HG02970 (cell line): ENCODE data around the gene RAB6C.
"Not testable (repeated sequence)": the region's sequence is repeated elsewhere in the genome, so short reads cannot be mapped to it uniquely, and the experiment has no call there.

Experiments
- ATAC-seq: cut with Tn5 transposase; IDR thresholded peaks from one replicate; pipeline ENCODE4 v1.9.1; 2021; ENCODE audit warnings: mild to moderate bottlenecking, moderate library complexity, moderate number of reproducible peaks; ENCODE audit not compliant: unreplicated experiment, low FRiP score

Gene RAB6C

GRCh38 chr2:129979629-129980155 is at the start of gene RAB6C:
TSS of gene RAB6C (plus strand) at chr2:129979666. CDS start at chr2:129980116, 450 bp downstream.
- ATAC-seq: not testable (repeated sequence)

DNA sequence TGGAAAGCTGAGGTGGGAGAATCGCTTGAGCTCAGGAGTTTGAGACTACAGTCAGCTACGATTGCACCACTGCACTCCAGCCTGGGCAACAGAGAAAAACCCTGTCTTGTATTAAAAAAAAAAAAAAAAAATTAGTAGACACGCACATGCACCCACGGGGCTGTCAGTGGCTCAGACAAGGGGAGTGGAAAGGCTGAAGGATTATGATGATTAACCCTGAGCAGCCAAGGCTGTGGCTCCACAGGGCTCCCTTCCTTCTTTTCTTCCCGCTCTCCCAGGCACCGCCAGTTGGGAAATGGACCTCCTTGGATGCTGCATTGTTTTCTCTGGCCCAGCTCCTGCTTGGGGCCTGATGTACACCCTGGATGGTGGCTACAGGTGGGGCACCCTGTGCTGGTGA is 49.0 kb upstream of the RAB6C start:
- ATAC-seq: no peak

DNA sequence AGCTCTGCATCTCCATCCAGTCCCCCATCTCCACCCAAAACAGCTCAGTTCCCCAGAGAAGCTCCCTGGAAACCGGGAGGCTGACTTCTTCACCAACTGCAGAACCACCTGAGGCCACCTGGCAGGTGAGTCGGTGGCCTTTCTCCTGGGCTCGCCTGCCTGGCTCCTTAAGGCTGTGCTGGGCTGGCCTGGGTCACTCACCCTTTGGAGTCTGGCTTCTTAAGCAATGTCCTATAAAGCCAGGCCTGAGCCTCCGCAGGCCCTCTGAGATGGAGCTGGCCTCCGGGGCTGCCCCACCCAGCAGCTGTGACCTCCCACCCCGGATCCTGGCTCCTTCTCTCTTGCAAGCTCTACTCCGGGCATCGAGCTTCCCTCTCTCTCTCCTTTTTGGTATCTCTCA is 46.1 kb upstream of the RAB6C start:
- ATAC-seq: not testable (repeated sequence)

- ATAC-seq: no peak
These were observed 45.2 kb upstream of the RAB6C start for GRCh38 chr2:129934044-129934822.

- ATAC-seq: no peak
These were observed 44.3 kb upstream of the RAB6C start for GRCh38 chr2:129935118-129935517.

DNA sequence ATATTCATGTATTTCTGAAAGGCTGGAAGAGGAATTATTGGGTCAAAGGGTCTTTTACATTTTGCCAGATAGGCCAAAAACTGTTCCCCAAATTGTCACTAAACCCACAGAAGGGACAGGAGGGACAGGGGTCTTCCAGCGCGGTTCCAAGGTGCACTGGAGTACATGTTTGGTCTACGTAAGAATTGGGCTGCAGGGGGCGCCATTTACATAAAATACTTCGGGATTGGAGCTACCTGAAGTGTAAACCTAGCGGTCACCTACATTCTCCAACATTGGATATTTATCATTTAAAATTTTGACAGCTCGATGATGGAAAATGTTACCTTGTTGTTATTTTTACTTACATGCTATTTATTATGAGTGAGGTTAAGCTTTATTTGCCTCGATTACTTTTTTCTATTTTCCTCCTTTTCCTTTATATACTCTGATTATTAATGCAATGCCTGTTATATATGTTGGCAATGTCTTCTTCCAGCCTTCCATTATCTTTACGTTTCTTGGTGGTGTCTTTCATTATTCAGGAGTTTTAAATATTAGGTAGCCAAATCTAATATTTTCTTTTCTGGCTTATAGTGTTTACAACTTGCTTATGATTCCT is 43.0 kb upstream of the RAB6C start:
- no peak for ATAC-seq

- ATAC-seq: not testable (repeated sequence)
These were observed 40.5 kb upstream of the RAB6C start for GRCh38 chr2:129938850-129939471.

DNA sequence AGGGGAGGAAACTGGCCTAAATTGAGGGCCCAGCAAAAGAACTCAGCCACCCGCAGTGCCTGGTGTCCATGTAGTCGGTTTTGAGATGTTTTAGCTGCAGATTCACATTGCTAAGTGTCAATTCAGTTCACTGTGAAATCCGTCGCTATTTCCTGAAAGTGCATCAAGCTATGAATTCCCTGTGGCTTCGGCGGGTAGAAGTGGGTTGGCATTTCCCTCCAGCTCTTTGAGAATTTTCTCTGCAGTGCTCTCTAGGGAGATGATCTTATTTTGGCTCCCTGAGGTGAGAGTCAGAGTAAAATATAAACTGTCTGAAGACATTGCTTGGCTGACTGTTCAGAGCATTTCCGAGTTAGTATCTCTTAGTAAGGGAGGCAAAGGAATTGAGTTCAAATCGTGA is 36.0 kb upstream of the RAB6C start:
- not testable (repeated sequence) for ATAC-seq

DNA sequence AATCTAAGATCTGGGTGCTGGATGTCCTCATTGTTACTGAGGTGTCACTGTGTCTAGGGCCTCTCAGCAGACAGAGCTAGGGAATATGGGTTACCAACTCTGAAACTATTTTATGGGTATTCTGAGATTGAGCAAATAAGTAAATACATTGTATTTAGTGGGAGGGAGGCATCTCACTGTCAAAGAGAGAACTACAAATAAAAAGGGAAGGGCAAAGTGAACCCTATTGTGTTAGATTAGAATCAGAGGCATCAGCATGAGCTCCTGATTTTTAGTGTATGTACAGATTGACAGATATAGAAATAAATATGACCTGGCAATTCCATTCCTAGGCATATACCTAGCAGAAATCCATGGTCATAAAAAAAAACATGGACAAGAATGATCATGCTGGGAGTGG is 33.9 kb upstream of the RAB6C start:
- ATAC-seq: no peak

DNA sequence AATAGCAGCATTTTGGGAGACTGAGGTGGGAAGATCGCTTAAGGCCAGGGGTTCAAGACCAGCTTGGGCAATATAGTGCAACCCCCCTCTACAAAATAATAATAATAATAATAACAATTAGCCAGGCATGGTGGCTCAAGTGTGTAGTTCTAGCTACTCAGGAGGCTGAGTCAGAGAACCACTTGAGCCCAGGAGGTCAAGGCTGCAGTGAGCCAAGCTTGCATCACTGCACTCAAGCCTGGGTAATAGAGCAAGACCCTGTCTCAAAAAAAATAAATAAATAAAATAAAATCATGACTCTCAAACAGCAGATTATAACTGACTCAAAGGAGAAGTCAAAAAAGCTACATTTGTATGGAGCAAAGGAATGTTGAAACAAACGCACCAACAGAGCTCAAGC is 31.8 kb upstream of the RAB6C start:
- ATAC-seq: not testable (repeated sequence)

DNA sequence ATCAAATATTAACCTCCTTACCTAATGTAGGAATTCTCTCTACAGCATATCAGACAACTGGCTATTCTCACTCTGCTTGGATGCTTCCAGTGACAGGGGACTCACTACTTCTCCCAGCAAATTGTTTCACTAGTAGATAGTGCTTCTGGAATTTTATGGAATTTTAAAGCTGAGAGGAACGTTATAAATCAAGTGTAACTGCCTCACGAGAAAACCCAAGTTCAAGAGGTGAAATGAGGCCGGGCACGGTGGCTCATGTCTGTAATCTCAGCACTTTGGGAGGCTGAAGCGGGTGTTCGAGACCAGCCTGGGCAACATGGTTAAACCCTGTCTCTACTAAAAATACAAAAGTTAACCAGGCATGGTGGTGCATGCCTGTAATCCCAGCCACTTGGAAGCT is 23.3 kb upstream of the RAB6C start:
- not testable (repeated sequence) for ATAC-seq

GRCh38 chr2:129957891-129958290 is 21.6 kb upstream of the RAB6C start:
- ATAC-seq: no peak

DNA sequence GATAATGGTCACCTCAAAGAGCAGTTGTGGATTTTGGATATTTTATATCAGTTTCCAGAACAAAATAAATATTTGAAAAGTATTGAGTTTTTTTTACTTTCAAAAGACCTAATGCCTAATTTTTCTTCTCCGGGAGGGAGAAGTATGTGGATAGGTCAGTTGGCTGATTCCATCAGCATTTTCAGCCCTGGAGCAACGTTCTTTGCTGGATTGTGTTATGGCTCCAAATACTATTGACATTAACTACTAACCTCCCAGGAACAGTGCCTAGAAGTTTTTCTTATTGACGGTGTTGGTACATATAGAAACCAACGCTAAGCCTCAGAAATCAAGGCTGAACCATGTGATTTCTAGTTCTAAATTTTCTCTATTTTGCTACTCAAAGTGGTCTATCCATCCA is 20.7 kb upstream of the RAB6C start:
- ATAC-seq: not testable (repeated sequence)

DNA sequence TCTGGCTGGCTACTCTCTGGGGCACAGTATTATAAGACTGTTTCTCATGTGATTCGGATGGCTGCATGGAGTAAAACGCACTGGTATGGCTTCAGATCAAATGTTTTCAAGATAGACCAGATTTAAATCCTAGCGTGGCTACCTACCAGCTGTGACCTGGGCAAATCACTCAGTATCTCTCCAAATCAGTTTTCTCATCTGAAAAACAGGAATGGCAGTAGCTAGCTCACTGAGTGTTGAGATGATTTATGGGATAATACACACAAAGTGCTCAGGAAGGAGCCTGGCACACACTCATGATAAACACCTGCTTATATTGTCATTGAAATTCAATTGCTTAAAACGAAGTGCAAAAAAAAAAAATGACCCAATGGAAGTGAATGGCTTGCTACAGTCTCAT is 10.9 kb upstream of the RAB6C start:
- not testable (repeated sequence) for ATAC-seq

DNA sequence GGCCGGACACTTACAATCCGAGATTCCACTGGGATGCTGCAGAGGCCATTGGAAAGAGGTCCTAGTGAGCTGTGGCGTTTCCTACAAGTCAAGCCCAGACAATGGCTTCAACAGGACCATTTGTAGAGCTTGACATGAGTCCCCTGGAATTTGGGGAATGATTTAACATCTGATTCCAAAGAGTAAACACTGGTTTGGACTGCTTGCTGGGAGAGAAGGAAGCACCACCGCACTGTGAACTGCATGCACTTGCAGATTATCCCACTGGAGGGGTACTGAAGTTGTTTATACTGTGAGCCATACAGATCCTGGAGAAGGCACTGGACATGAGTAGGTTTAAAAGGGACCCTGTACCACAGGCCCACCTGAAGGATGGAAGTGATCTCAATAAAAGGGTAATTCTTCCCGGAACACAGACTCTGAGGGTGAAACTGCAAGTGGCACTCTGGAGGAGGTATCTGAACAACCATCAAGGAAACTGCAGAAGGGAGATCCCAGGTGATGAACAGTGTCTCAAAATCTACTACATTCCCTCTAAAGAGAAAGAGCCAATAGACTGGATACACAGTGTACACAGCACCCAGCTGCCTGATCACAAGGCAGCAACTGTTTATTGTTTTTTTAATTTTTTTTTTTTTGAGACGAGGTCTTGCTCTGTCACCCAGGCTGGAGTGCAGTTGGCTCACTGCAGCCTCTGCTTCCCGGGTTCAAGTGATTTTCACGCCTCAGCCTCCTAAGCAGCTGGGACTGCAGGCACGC is 4.3 kb upstream of the RAB6C start:
- ATAC-seq: no peak

- not testable (repeated sequence) for ATAC-seq
These were observed 2.5 kb upstream of the RAB6C start for GRCh38 chr2:129976969-129977368.

DNA sequence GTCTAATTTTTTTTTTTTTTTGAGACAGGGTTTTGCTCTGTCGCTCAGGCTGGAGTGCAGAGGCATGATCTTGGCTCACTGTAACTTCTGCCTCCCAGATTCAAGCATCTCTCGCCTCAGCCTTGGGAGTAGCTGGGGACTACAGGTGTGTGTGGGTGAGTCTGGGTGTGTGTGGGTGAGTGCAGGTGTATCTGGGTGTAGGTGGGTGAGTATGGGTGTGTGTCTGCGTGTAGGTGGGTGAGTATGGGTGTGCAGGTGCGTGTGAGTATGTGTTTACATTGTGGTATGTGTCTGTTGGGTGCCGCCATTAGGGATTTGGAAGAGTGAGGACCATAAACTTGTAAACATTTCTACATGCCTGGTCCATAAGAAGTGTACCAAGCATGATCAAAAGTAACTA is 1.5 kb upstream of the RAB6C start:
- no peak for ATAC-seq

GRCh38 chr2:129980246-129980645 is 780 bp downstream of the RAB6C start:
- not testable (repeated sequence) for ATAC-seq

- not testable (repeated sequence) for ATAC-seq
These were observed 2.2 kb downstream of the RAB6C start for GRCh38 chr2:129981689-129982088.

DNA sequence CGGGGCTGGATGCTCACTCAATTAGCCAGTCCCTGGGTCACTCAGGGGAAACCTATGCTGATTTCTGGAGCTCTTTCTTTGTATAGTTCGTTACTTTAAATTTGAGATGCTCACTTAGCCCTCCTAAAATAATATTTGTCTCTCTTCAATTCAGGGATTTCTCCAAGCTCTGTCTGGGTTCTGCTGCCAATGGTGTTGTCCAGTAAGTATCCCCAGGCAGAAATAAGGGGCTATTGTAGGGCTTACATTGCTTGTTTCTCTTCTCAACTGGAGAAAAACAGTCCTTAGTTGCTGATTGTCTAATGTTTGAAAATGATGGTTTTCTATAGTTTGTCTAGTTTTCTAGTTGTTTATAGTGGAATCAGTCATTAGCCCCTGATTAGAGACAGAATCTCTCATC is 5.0 kb downstream of the RAB6C start:
- ATAC-seq: no peak
